ENCODE measurements around the gene OR2M7. TPM values are rescaled to one million over a fixed set of nuclear protein-coding genes. Genes with fewer than 3 reads are reported as not detected.

OR2M7 gene
- total RNA-seq, 1 experiment from 2014 or later: not detected

DNA sequence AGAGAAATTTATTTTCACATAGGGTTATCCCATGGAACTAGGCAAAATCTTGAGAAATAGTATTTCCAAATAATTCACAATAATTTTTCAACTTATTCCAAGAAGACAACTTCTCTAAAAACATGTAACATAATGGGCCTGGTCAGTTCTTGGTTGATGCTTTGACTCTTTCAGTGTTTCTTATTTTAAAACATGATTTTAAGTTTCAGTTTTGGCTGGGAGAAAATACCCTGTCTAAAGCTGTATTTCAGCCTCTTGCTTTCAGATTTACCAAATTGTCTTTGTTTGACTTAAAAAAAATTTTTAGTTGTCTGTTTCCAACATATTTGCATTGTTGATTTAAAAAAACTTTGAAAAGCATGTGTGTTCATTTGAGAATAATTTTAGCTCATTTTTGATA, 42.2 kb upstream of the OR2M7 start:
- Mint-ChIP-seq H3K27me3 (ENCODE audit: low read depth) (no peaks in the 10 kb centered on the region; the same call in 1 of the 2 replicates), H3K36me3 (ENCODE audit: insufficient read depth in 1 of 3, low read depth in 3 of 3) (peaks cover 0 to 29% (median 11%) of the 10 kb centered on the region in 3 experiments; a peak in 6 of 7 replicates), H3K9me3 (peaks cover 85 to 95% of the 10 kb centered on the region in 2 experiments), H3K4me1 (no peaks in the 10 kb centered on the region), H3K4me3 (no peak overlapping the region), H3K27ac (no peak overlapping the region)
- peaks cover 73% of the 10 kb centered on the region for H3K9me3 ChIP-seq (ENCODE audit: control insufficient read depth, low read depth, low read length)
- H2BK120ac ChIP-seq (ENCODE audit: low read depth, low read length, poor library complexity, severe bottlenecking): no peak overlapping the region
- H3K23ac ChIP-seq (ENCODE audit: insufficient read length, low read depth, low read length): no peak overlapping the region
- H3K56ac ChIP-seq (ENCODE audit: insufficient read length, low read depth, low read length): no peak overlapping the region
- H3K9ac ChIP-seq (ENCODE audit: extremely low read depth, insufficient read length, low read length): no peak overlapping the region
- H2BK15ac ChIP-seq (ENCODE audit: low read depth, low read length): no peak overlapping the region
- no peak for TF ChIP-seq CTCF (conservative IDR thresholded peaks at IDR 0.05)
- no peaks in the 10 kb centered on the region for H3K79me1 ChIP-seq (ENCODE audit: insufficient read depth, low read depth, low read length, poor library complexity, severe bottlenecking)
- no peak overlapping the region for H3K4ac ChIP-seq (ENCODE audit: low read depth, low read length)
- H3T11ph ChIP-seq (ENCODE audit: low read length): no peak overlapping the region
- H3K27ac ChIP-seq (ENCODE audit: insufficient read length, low read depth, low read length): no peak overlapping the region
- no peak overlapping the region for H4K5ac ChIP-seq (ENCODE audit: insufficient read length, low read depth, low read length)
- no peaks in the 10 kb centered on the region for H3K23me2 ChIP-seq (ENCODE audit: insufficient read length, low read depth, low read length, poor library complexity, severe bottlenecking)
- no peaks in the 10 kb centered on the region for H3K27me3 ChIP-seq (ENCODE audit: insufficient read depth, low read length)
- H2BK5ac ChIP-seq (ENCODE audit: insufficient read length, low read length): no peak overlapping the region
- H4K20me1 ChIP-seq (ENCODE audit: control insufficient read depth, insufficient read depth, insufficient read length): no peaks in the 10 kb centered on the region
- no peak for DNase-seq
- no peak overlapping the region for H3K14ac ChIP-seq (ENCODE audit: insufficient read depth, low read length)
- no peak overlapping the region for H4K91ac ChIP-seq (ENCODE audit: insufficient read length, low read depth, low read length)
- no peaks in the 10 kb centered on the region for H3K4me1 ChIP-seq (ENCODE audit: insufficient read depth, low read length)
- H3K4me2 ChIP-seq (ENCODE audit: insufficient read depth, insufficient read length, low read length): no peak overlapping the region
- H3K18ac ChIP-seq (ENCODE audit: insufficient read length, low read depth, low read length): no peak overlapping the region
- H2AFZ ChIP-seq (ENCODE audit: low read length): no peak overlapping the region
- no peak overlapping the region for H4K8ac ChIP-seq (replicated peaks; ENCODE audit: insufficient read length, low read depth, low read length)
- H2AK5ac ChIP-seq (ENCODE audit: insufficient read length, low read length): no peak overlapping the region
- no peak overlapping the region for H2BK20ac ChIP-seq (ENCODE audit: low read depth, low read length, poor library complexity, severe bottlenecking)
- H2BK12ac ChIP-seq (ENCODE audit: insufficient read length, low read depth, low read length): no peak overlapping the region
- H3K79me2 ChIP-seq (ENCODE audit: insufficient read depth, low read length): no peaks in the 10 kb centered on the region
